Natural killer cell (primary cell): ENCODE data around the gene ISLR. TPM values are rescaled to one million over a fixed set of nuclear protein-coding genes. Genes with fewer than 3 reads are reported as not detected.

Source experiments
- ATAC-seq, 3 donors: fragments of 150-1000 bp in 2 of 3; fragments of 200-7000 bp in 1 of 3; cut with Tn5 transposase; 1 replicate in 1 of 3; 2 replicates in 2 of 3; pipeline ENCODE4 v1.10.0; 2021; ENCODE audit warnings: mild to moderate bottlenecking in 2 of 3, moderate library complexity in 2 of 3
- DNase-seq, 2 donors: peaks; one replicate each; pipeline versions ENCODE4 v3.0.0 to v3.0.0-alpha.2; 2013 to 2021; ENCODE audit warnings: mixed read lengths in 1 of 2
- H3K27ac ChIP-seq: one replicate; pipeline ENCODE4 v1.5.1; 2013; ENCODE audit warnings: mild to moderate bottlenecking, low read length
- H3K27me3 ChIP-seq: one replicate; pipeline ENCODE4 v1.6.1; 2013; ENCODE audit warnings: low read length; ENCODE audit not compliant: control insufficient read depth, insufficient read depth
- H3K36me3 ChIP-seq: one replicate; pipeline ENCODE4 v1.6.1; 2013; ENCODE audit warnings: low read length; ENCODE audit not compliant: control insufficient read depth, insufficient read depth
- H3K4me1 ChIP-seq: one replicate; pipeline ENCODE4 v1.6.1; 2013; ENCODE audit warnings: low read length; ENCODE audit not compliant: control insufficient read depth, insufficient read depth
- H3K4me3 ChIP-seq: one replicate; pipeline ENCODE4 v1.5.1; 2013; ENCODE audit warnings: low read length
- H3K9me3 ChIP-seq: one replicate; pipeline ENCODE4 v1.6.1; 2013; ENCODE audit warnings: low read length; ENCODE audit not compliant: control insufficient read depth, insufficient read depth
- H3K27ac Mint-ChIP-seq, 2 donors: one replicate each; pipeline ENCODE4 v1.8.0; 2022; ENCODE audit warnings: mild to moderate bottlenecking in 2 of 2, mixed read lengths in 2 of 2, moderate library complexity in 1 of 2
- H3K27me3 Mint-ChIP-seq, 2 donors: one replicate each; pipeline ENCODE4 v1.8.0; 2022; ENCODE audit warnings: low read depth in 2 of 2, mixed read lengths in 2 of 2
- H3K36me3 Mint-ChIP-seq: one replicate; pipeline ENCODE4 v1.8.0; 2022; ENCODE audit warnings: mixed read lengths
- H3K4me1 Mint-ChIP-seq, 2 donors: one replicate each; pipeline ENCODE4 v1.8.0; 2022; ENCODE audit warnings: mixed read lengths in 2 of 2
- H3K4me3 Mint-ChIP-seq: one replicate; pipeline ENCODE4 v1.8.0; 2022; ENCODE audit warnings: mild to moderate bottlenecking, moderate library complexity, mixed read lengths
- H3K9me3 Mint-ChIP-seq, 2 donors: one replicate each; pipeline ENCODE4 v1.8.0; 2022; ENCODE audit warnings: mixed read lengths in 2 of 2
- CTCF ChIP-seq: fragments of 200-600 bp; IDR thresholded peaks from one replicate; pipeline ENCODE4 v1.8.0; 2022; ENCODE audit warnings: antibody characterized with exemption
- WGBS: methylation state at CpG from one replicate; pipeline ENCODE4 v1.1.7; 2013; ENCODE audit warnings: missing lambda C conversion rate; ENCODE audit not compliant: insufficient coverage; 5-methylcytosine and 5-hydroxymethylcytosine counted together
- intact Hi-C: fragments of 100-400 bp; cut with micrococcal nuclease; formaldehyde crosslinking; loops from one replicate; pipeline ENCODE4 v1.14.2; 2022
- total RNA-seq, 4 donors: library from RNA; stranded (reverse); fragments of 120-200 nt in 1 of 4; gene quantifications; one replicate each; pipeline versions ENCODE4 v1.2.3 to v1.2.4, GENCODE V29; 2013 to 2022

The ISLR gene
- total RNA-seq, 3 donors from 2014 or later (not counting 1 experiment from before 2014, with no cell fraction given), result not detected

- H3K36me3 ChIP-seq, result no peaks in the 10 kb centered on the region
- no peak overlapping the region for H3K4me3 Mint-ChIP-seq
- H3K27ac Mint-ChIP-seq, result no peak overlapping the region
- no peak for TF ChIP-seq CTCF
- ATAC-seq (no peak), DNase-seq (no peak)
- no peaks in the 10 kb centered on the region for H3K9me3 ChIP-seq
- no peaks in the 10 kb centered on the region for H3K27me3 ChIP-seq
- no peaks in the 10 kb centered on the region for H3K36me3 Mint-ChIP-seq
- H3K4me3 ChIP-seq, result no peak overlapping the region
- H3K4me1 ChIP-seq, result no peaks in the 10 kb centered on the region
- WGBS, result 100% methylated on average over 1 of the region's 1 CpG
- peaks cover 19 to 25% of the 10 kb centered on the region in 2 donors for H3K27me3 Mint-ChIP-seq
- intact Hi-C loops, result no loop called here
- H3K9me3 Mint-ChIP-seq, result no peaks in the 10 kb centered on the region
- H3K27ac ChIP-seq, result no peak overlapping the region
- no peaks in the 10 kb centered on the region for H3K4me1 Mint-ChIP-seq
Measured at GRCh38 chr15:74165461-74165860, 8.0 kb upstream of the ISLR start.

GRCh38 chr15:74167891-74168331 is 5.6 kb upstream of the ISLR start:
- H3K4me1 Mint-ChIP-seq, result no peaks in the 10 kb centered on the region
- 90% methylated on average over 4 of the region's 4 CpGs for WGBS
- no peaks in the 10 kb centered on the region for H3K4me1 ChIP-seq
- no peaks in the 10 kb centered on the region for H3K36me3 ChIP-seq
- H3K27ac Mint-ChIP-seq, result no peak overlapping the region
- no peak for ATAC-seq
- no peak for TF ChIP-seq CTCF
- intact Hi-C loops, result no loop called here
- H3K9me3 Mint-ChIP-seq, result no peaks in the 10 kb centered on the region
- H3K27me3 Mint-ChIP-seq, result peaks cover 13 to 25% of the 10 kb centered on the region in 2 donors
- no peaks in the 10 kb centered on the region for H3K36me3 Mint-ChIP-seq
- H3K4me3 Mint-ChIP-seq, result no peak overlapping the region
- no peak overlapping the region for H3K4me3 ChIP-seq
- H3K27me3 ChIP-seq, result no peaks in the 10 kb centered on the region
- DNase-seq, result no peak
- H3K9me3 ChIP-seq, result no peaks in the 10 kb centered on the region
- H3K27ac ChIP-seq, result no peak overlapping the region

GRCh38 chr15:74168711-74169126 is 4.8 kb upstream of the ISLR start:
- intact Hi-C loops, result no loop called here
- no peaks in the 10 kb centered on the region for H3K36me3 Mint-ChIP-seq
- no peaks in the 10 kb centered on the region for H3K9me3 ChIP-seq
- H3K27me3 Mint-ChIP-seq, result peaks cover 10 to 18% of the 10 kb centered on the region in 2 donors
- no peak for DNase-seq
- no peak overlapping the region for H3K4me3 Mint-ChIP-seq
- H3K36me3 ChIP-seq, result no peaks in the 10 kb centered on the region
- ATAC-seq, result no peak
- H3K4me3 ChIP-seq, result no peak overlapping the region
- WGBS, result 62% methylated on average over 3 of the region's 3 CpGs
- no peaks in the 10 kb centered on the region for H3K4me1 Mint-ChIP-seq
- H3K27ac Mint-ChIP-seq, result no peak overlapping the region
- no peaks in the 10 kb centered on the region for H3K9me3 Mint-ChIP-seq
- no peaks in the 10 kb centered on the region for H3K4me1 ChIP-seq
- H3K27me3 ChIP-seq, result no peaks in the 10 kb centered on the region
- no peak overlapping the region for H3K27ac ChIP-seq
- TF ChIP-seq CTCF, result no peak

GRCh38 chr15:74170071-74170844 is 3.3 kb upstream of the ISLR start:
- Mint-ChIP-seq H3K27me3 (peaks cover 7 to 10% of the 10 kb centered on the region in 2 donors), H3K4me3 (no peak overlapping the region), H3K9me3 (no peaks in the 10 kb centered on the region), H3K27ac (no peak overlapping the region), H3K36me3 (no peaks in the 10 kb centered on the region), H3K4me1 (no peaks in the 10 kb centered on the region)
- Histone ChIP-seq H3K4me1 (no peaks in the 10 kb centered on the region), H3K36me3 (no peaks in the 10 kb centered on the region), H3K9me3 (no peaks in the 10 kb centered on the region), H3K27ac (no peak overlapping the region), H3K27me3 (no peaks in the 10 kb centered on the region), H3K4me3 (no peak overlapping the region)
- TF ChIP-seq CTCF, result no peak
- intact Hi-C loops, result no loop called here
- no peak for ATAC-seq
- 86% methylated on average over 15 of the region's 15 CpGs for WGBS
- DNase-seq, result no peak
